K562 (cell line): ENCODE measurements around the gene DUSP10. TPM values are rescaled to one million over a fixed set of nuclear protein-coding genes. Genes with fewer than 3 reads are reported as not detected.
A peak's percentile ranks its signal among the peaks of the same experiment; 100 is the strongest.

Source experiments
- ADNP ChIP-seq: fragments of 200-800 bp; sonication (Bioruptor generic); IDR thresholded peaks from 2 replicates; pipeline ENCODE4 v1.6.1; 2016; ENCODE audit warnings: missing genetic modification characterization, missing compliant biosample characterization
- ARID1B ChIP-seq: fragments of 450-650 bp; IDR thresholded peaks from 2 replicates; pipeline ENCODE4 v1.6.1; 2016; ENCODE audit warnings: antibody characterized with exemption, mild to moderate bottlenecking, inconsistent platforms
- E2F3 ChIP-seq: fragments of 250-450 bp; sonication (Bioruptor Pico); IDR thresholded peaks from 2 replicates; pipeline ENCODE4 v1.4.0; 2020; ENCODE audit warnings: mild to moderate bottlenecking
- KLF6 ChIP-seq: fragments of 250-450 bp; sonication (Bioruptor Pico); IDR thresholded peaks from 2 replicates; pipeline ENCODE4 v1.4.0; 2020; ENCODE audit warnings: mild to moderate bottlenecking, moderate library complexity, borderline replicate concordance
- MCM7 ChIP-seq, 2 experiments: fragments of 450-650 bp; IDR thresholded peaks; 2 replicates each; pipeline ENCODE4 v1.6.1; 2016 to 2018
- POU5F1 ChIP-seq: fragments of 150-350 bp; IDR thresholded peaks from 2 replicates; pipeline ENCODE4 v1.6.1; 2014; ENCODE audit warnings: borderline replicate concordance, low read length, low read depth, mild to moderate bottlenecking; ENCODE audit not compliant: partially characterized antibody
- SRSF3 ChIP-seq: fragments of 200-400 bp; formaldehyde crosslinking; IDR thresholded peaks from 2 replicates; pipeline ENCODE4 v1.6.1; 2016; ENCODE audit warnings: mild to moderate bottlenecking, low read length, moderate library complexity; ENCODE audit not compliant: insufficient read depth
- SRSF9 ChIP-seq: fragments of 200-400 bp; formaldehyde crosslinking; IDR thresholded peaks from 2 replicates; pipeline ENCODE4 v1.6.1; 2017; ENCODE audit warnings: low read depth, low read length, borderline replicate concordance
- TAF1 ChIP-seq: IDR thresholded peaks from 2 replicates; pipeline ENCODE4 v1.6.1; 2011; ENCODE audit warnings: mild to moderate bottlenecking, low read length, moderate library complexity; ENCODE audit not compliant: insufficient read depth, control insufficient read depth, severe bottlenecking; ENCODE audit errors: extremely low read depth
- ZFPM2 ChIP-seq: fragments of 250-450 bp; sonication (Bioruptor Pico); IDR thresholded peaks from 2 replicates; pipeline ENCODE4 v1.5.1; 2022; ENCODE audit warnings: mild to moderate bottlenecking
- ZNF384 ChIP-seq: IDR thresholded peaks from 2 replicates; pipeline ENCODE4 v1.6.1; 2012; ENCODE audit warnings: low read depth, low read length, improper control_type of control experiment
- ZNF41 ChIP-seq: fragments of 250-450 bp; sonication (Bioruptor Pico); conservative IDR thresholded peaks from 2 replicates; pipeline ENCODE4 v1.4.0; 2020; ENCODE audit warnings: mild to moderate bottlenecking
- polyA plus RNA-seq, 8 experiments: library from polyadenylated mRNA; depleted of rRNA in 4 of 8; stranded (reverse) in 5 of 8; unstranded in 3 of 8; fragments of >200 nt; fragmentation: Nextera tagmentation in 2 of 8; fragmentation: Illumina TruSeq in 1 of 8; extraction: Ambion mirVana in 2 of 8; extraction: Trizol in 1 of 8; gene quantifications; 2 replicates each; pipeline versions ENCODE4 v1.2.1 to v1.2.3, GENCODE V29; 2011 to 2014; ENCODE audit warnings: inconsistent platforms in 1 of 8, missing spikeins in 1 of 8
- total RNA-seq, 7 experiments: library from RNA; depleted of rRNA in 6 of 7; stranded (reverse); fragments of >200 nt in 6 of 7; fragmentation: Illumina TruSeq in 2 of 7; extraction: Trizol in 2 of 7; gene quantifications; 2 replicates each; pipeline versions ENCODE4 v1.2.1 to v1.2.3, GENCODE V29; 2011 to 2021; ENCODE audit warnings: low replicate concordance in 1 of 7
- TF ChIP-seq, protein P1 (sequence below): fragments of 250-450 bp; sonication (Bioruptor Pico); IDR thresholded peaks from 2 replicates; pipeline ENCODE4 v1.5.0; 2022; ENCODE audit warnings: mild to moderate bottlenecking
- TF ChIP-seq, protein P2 (sequence below): fragments of 450-650 bp; conservative IDR thresholded peaks from 2 replicates; pipeline ENCODE4 v1.6.1; 2016; ENCODE audit warnings: missing genetic modification characterization, low read depth, mild to moderate bottlenecking, missing compliant biosample characterization, moderate library complexity
- TF ChIP-seq, protein P3 (sequence below), 2 experiments: fragments of 200-800 bp in 1 of 2; sonication (Bioruptor generic) in 1 of 2; sonication (generic) in 1 of 2; formaldehyde crosslinking in 1 of 2; IDR thresholded peaks in 1 of 2; conservative IDR thresholded peaks in 1 of 2; 2 replicates each; pipeline versions ENCODE4 v1.5.0 to v1.6.1; 2016 to 2020; ENCODE audit warnings: missing compliant biosample characterization in 1 of 2, missing genetic modification characterization in 1 of 2, missing genetic modification reagents in 1 of 2
- TF ChIP-seq, protein P4 (sequence below): fragments of 450-650 bp; IDR thresholded peaks from 2 replicates; pipeline ENCODE4 v1.7.1; 2018; ENCODE audit warnings: mild to moderate bottlenecking, low read depth; ENCODE audit not compliant: partially characterized antibody

DUSP10 gene
- total and polyA plus RNA-seq, 9 of the 15 experiments (the other 6 are each of a cell fraction or from before 2014, with no cell fraction given), result 1.7 to 8.3 (median 6.1) TPM

DNA sequence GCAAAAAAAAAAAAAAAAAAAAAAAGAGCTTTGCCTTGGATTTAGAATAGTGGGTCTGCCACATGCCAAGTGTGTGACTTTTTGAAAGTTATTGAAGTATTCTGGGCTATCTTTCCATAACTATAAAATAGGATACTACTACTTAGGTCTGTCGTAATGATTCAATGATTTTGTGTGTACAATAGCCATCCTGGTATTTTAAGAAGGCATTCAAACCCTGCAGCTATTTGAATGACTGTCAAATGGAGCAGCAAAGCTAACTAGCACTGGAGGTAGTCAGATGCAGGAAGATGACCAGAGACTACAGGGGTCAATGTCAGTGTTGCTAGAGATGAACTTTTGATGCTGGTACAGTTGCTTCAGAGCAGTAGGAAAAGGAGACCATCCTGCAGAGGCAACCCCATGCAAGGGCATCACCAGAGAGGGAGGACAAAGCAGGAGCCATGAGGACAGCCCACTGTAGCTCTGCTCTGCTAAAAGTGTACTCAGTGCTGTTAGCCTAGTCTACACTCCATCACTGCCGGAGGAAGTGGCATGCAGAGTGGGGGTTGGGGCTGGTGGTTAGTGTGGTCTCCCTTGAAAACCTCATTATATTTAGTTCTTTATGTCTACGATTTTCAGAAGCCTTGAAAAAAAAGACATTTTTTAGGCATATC lies 29.0 kb downstream of the DUSP10 start (continued):
- TF ChIP-seq, protein P1, sequence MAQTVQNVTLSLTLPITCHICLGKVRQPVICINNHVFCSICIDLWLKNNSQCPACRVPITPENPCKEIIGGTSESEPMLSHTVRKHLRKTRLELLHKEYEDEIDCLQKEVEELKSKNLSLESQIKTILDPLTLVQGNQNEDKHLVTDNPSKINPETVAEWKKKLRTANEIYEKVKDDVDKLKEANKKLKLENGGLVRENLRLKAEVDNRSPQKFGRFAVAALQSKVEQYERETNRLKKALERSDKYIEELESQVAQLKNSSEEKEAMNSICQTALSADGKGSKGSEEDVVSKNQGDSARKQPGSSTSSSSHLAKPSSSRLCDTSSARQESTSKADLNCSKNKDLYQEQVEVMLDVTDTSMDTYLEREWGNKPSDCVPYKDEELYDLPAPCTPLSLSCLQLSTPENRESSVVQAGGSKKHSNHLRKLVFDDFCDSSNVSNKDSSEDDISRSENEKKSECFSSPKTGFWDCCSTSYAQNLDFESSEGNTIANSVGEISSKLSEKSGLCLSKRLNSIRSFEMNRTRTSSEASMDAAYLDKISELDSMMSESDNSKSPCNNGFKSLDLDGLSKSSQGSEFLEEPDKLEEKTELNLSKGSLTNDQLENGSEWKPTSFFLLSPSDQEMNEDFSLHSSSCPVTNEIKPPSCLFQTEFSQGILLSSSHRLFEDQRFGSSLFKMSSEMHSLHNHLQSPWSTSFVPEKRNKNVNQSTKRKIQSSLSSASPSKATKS (CRISPR knock-in tag), result 0 out of 2 replicates have a peak, but pooled peaks have one; percentile 28
- TF ChIP-seq ARID1B (no peak), E2F3 (CRISPR knock-in tag) (0 out of 2 replicates have a peak, but pooled peaks have one; percentile 11), ZFPM2 (no peak), POU5F1 (no peak), ZNF384 (0 out of 2 replicates have a peak, but pooled peaks have one; percentile 9), SRSF3 (no peak), TAF1 (no peak), SRSF9 (no peak), ZNF41 (CRISPR knock-in tag) (no peak), MCM7 (IDR thresholded peaks at IDR 0.05) (no peak), ADNP (no peak), KLF6 (peak; percentile 26; the same call in 1 of the 2 replicates)
- TF ChIP-seq, protein P2, sequence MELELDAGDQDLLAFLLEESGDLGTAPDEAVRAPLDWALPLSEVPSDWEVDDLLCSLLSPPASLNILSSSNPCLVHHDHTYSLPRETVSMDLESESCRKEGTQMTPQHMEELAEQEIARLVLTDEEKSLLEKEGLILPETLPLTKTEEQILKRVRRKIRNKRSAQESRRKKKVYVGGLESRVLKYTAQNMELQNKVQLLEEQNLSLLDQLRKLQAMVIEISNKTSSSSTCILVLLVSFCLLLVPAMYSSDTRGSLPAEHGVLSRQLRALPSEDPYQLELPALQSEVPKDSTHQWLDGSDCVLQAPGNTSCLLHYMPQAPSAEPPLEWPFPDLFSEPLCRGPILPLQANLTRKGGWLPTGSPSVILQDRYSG (tag), result 0 out of 2 replicates have a peak, but pooled peaks have one; percentile 24
- TF ChIP-seq, protein P3, sequence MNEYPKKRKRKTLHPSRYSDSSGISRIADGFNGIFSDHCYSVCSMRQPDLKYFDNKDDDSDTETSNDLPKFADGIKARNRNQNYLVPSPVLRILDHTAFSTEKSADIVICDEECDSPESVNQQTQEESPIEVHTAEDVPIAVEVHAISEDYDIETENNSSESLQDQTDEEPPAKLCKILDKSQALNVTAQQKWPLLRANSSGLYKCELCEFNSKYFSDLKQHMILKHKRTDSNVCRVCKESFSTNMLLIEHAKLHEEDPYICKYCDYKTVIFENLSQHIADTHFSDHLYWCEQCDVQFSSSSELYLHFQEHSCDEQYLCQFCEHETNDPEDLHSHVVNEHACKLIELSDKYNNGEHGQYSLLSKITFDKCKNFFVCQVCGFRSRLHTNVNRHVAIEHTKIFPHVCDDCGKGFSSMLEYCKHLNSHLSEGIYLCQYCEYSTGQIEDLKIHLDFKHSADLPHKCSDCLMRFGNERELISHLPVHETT (CRISPR knock-in tag; conservative IDR thresholded peaks at IDR 0.05 in 1 of 2, IDR thresholded peaks at IDR 0.05 in 1 of 2), result peak in 1 of 2 experiments; percentile 10; a peak in 1 of 4 replicates
- TF ChIP-seq, protein P4, sequence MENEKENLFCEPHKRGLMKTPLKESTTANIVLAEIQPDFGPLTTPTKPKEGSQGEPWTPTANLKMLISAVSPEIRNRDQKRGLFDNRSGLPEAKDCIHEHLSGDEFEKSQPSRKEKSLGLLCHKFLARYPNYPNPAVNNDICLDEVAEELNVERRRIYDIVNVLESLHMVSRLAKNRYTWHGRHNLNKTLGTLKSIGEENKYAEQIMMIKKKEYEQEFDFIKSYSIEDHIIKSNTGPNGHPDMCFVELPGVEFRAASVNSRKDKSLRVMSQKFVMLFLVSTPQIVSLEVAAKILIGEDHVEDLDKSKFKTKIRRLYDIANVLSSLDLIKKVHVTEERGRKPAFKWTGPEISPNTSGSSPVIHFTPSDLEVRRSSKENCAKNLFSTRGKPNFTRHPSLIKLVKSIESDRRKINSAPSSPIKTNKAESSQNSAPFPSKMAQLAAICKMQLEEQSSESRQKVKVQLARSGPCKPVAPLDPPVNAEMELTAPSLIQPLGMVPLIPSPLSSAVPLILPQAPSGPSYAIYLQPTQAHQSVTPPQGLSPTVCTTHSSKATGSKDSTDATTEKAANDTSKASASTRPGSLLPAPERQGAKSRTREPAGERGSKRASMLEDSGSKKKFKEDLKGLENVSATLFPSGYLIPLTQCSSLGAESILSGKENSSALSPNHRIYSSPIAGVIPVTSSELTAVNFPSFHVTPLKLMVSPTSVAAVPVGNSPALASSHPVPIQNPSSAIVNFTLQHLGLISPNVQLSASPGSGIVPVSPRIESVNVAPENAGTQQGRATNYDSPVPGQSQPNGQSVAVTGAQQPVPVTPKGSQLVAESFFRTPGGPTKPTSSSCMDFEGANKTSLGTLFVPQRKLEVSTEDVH, result no peak
